ENCODE data around the gene ANGPTL4.
"Not testable (repeated sequence)": the region's sequence is repeated elsewhere in the genome, so short reads cannot be mapped to it uniquely, and the experiment has no call there.

ANGPTL4 gene

DNA sequence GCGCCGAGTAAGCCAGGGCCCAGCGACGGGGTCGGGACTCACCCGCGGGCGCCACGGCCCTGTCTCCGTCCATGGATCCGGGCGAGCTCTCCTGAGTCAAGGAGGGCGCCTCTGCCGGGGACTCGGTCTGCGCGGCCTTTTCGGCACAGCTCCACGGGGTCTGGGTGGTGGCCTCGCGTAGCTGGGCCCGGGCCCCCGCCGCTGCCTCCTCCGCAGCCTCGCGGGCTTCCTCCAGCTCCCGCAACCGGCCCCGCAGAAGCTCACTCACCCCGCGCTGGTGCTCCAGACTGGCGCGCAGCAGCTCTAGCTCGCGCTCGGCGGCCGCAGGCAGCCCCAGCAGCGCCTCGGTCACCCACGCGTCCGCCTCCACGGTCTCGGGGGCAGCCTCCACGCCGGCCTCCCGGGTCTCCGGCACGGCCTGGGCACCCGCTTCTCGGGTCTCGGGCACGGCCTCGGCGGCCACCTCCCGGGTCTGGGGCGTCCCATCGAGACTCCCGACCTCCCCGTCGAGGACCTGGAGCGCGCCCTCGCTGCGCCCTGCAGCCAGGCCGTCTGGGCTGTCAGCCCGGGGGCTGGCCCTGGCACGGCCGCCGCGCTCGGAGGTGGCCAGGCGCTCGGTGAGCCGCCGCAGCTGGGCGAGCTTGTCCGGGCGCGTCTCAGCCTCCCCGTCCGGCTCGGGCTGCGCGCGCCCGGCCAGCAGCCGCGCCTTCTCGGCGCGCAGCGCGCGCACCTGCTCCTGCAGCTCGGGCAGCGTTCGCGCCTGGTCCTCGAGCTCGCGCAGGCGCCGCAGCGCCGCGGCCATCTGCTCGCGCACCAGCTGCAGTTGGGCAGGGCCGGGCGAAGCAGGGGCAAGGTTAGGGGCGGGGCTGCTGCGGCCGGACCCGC lies 29.3 kb upstream of the ANGPTL4 start:
- DNase-seq (ENCODE audit: low spot score), result no peak

GRCh38 chr19:8335343-8336071 lies 28.4 kb upstream of the ANGPTL4 start:
- no peak for DNase-seq (ENCODE audit: low spot score)

- no peak for DNase-seq (ENCODE audit: low spot score)
Observed at GRCh38 chr19:8336072-8336569, 27.8 kb upstream of the ANGPTL4 start.

GRCh38 chr19:8336660-8337059 lies 27.3 kb upstream of the ANGPTL4 start:
- DNase-seq (ENCODE audit: low spot score), result no peak

GRCh38 chr19:8337728-8338127 lies 26.2 kb upstream of the ANGPTL4 start:
- DNase-seq (ENCODE audit: low spot score), result no peak

DNA sequence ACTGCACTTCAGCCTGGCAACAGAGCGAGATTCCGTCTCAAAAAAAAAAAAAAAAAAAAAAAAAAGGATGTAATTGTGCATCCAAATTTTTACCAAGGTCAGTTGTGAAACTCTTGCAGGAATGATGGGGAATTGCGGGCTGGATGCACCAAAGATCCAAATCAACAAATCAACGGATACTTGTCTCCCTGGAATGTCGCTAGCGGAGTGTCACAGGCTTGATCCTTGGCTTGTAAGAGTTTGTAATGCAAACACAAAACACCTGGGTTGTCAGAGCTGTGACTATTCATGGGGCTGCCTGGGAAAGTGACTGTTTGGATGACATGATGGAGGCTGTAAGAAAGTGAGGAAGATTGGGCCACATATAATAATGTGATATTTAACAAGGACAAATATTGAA lies 25.1 kb upstream of the ANGPTL4 start:
- DNase-seq (ENCODE audit: low spot score), result no peak

GRCh38 chr19:8340341-8341096 lies 23.4 kb upstream of the ANGPTL4 start:
- no peak for DNase-seq (ENCODE audit: low spot score)

DNA sequence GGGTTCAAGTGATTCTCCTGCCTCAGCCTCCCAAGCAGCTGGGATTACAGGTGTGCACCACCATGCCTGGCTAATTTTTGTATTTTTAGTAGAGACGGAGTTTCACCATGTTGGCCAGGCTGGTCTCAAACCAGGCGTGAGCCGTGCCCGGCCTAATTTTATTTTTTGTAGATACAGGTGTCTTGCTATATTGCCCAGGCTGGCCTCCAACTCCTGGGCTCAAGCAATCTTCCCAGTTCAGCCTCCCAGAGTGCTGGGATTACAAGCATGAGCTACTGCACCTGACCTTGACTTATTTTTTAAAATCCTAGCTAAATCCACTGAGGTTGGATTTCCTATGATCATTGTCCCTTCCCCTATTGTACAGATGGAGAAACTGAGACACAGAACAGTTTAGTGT lies 22.5 kb upstream of the ANGPTL4 start:
- not testable (repeated sequence) for DNase-seq (ENCODE audit: low spot score)

GRCh38 chr19:8342316-8342683 lies 21.7 kb upstream of the ANGPTL4 start:
- no peak for DNase-seq (ENCODE audit: low spot score)

GRCh38 chr19:8342684-8343482 lies 21.1 kb upstream of the ANGPTL4 start, which contains the start of gene KANK3:
Gene KANK3 (minus strand): TSS chr19:8343262. CDS start chr19:8337828, 5,434 bp downstream.
- peak; percentile 89 for DNase-seq (ENCODE audit: low spot score)

DNA sequence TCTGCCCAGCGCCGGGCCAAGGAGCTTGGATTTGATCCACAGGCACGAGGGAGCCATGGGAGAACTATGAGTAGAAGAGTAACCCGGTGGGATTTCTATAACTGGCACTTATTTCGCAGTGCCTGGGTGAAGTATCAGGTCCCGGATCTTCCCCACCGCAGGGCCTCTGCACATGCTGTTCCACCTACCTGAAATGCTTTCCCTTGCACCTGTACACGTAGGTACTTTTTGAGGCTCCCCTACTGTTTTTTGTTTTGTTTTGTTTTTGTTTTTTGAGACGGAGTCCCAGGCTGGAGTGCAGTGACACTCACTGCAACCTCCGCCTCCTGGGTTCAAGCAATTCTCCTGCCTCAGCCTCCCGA lies 20.5 kb upstream of the ANGPTL4 start:
- no peak for DNase-seq (ENCODE audit: low spot score)

GRCh38 chr19:8349629-8350372 lies 14.2 kb upstream of the ANGPTL4 start:
- DNase-seq (ENCODE audit: low spot score), result not testable (repeated sequence)

DNA sequence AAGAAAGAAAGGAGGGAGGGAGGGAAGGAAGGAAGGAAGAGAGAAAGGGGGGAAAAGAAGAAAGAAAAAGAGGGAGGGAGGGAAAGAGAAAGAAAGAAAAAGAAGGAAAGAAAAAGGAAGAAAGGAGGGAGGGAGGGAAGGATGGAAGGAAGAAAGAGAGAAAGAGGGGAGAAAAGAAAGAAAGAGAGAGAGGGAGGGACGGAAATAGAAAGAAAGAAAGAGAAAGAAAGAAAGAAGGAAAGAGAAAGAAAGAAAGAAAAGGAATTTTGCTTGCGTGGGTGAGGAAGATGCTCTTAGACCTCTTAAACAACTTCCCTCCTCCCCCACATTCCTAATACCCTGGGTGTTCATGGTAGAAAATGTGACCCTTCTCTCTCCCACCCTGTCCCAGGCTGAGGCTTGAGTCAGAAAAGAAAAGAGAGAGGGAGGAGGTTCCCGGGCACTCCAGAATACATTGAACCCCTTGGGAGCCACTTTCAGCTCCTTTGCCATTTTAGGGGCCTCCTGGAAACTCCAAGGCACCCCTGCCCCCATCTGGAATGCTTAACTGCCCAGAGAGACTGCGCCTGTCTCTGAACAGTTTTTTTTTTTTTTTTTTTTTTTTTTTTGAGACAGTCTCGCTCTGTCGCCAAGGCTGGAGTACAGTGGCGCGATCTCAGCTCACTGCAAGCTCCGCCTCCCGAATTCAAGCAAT lies 11.7 kb upstream of the ANGPTL4 start:
- no peak for DNase-seq (ENCODE audit: low spot score)

GRCh38 chr19:8352845-8353244 lies 11.1 kb upstream of the ANGPTL4 start:
- not testable (repeated sequence) for DNase-seq (ENCODE audit: low spot score)

DNA sequence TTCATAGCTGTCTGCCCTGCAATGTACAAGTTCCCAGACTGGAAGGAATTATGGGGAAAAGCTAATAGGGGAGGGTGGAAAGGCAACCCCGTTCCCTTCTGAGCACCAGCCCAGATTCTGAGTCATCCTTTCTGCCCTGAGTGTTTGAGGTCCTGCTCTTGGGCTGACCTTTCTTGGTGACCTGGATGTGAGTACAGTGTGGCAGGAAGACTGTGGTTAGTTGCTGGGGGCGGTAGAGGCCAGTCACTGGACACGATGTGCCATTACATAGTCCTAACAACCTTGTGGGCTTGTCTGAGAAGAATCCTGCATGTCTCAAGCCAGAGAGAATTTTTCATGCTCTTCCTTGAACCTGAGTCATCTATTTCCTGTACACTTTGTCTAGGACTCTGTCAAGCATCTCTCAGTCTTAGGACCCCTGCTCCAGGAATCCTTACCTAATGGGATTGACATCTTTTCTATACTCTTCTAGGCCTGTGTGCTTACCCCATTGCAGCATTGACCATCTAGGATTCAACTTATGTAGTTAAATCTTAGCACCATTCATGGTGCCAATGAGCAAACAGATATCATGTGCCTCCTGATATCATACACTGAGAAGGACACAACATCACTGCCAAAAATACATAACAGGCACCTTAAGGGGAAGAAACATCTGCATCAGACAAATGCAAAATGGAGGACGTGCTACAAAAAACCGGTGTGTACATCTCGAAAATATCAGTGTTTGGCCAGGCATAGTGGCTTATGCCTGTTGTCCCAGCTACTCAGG lies 8.1 kb upstream of the ANGPTL4 start:
- DNase-seq (ENCODE audit: low spot score), result no peak

DNA sequence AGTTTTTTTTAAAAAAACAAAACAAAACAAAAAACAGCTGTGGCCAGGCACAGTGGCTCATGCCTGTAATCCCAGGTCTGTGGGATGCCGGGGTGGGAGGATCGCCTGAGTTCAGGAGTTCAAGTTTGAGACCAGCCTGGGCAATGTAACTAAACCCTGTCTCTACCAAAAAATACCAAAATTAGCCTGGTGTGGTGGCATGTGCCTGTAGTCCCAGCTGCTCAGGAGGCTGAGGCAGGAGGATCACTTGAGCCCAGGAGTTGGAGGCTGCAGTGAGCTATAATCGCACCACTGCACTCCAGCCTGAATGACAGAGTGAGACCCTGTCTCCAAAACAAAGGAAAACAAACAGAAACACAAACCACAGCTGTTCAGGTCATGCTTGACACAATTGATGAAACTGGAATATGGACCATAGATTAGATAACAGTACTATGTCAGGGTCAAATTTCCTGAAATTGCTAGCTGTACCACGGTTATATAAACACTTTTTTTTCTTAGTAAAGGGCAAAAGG lies 6.9 kb upstream of the ANGPTL4 start:
- DNase-seq (ENCODE audit: low spot score), result no peak

DNA sequence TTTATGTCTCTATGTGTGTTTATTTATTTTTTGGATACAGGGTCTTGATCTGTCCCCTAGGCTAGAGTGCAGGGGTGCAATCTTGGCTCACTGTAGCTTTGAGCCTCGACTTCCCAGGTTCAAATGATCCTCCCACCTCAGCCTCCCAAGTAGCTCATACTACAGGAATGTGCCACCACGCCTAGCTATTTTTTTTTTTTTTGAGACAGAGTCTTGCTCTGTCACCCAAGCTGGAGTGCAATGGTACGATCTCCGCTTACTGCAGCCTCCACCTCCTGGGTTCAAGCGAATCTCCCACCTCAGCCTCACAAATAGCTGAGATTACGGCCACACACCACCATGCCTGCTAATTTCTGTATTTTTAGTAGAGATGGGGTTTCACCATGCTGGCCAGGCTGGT lies 5.0 kb upstream of the ANGPTL4 start:
- DNase-seq (ENCODE audit: low spot score), result no peak

DNA sequence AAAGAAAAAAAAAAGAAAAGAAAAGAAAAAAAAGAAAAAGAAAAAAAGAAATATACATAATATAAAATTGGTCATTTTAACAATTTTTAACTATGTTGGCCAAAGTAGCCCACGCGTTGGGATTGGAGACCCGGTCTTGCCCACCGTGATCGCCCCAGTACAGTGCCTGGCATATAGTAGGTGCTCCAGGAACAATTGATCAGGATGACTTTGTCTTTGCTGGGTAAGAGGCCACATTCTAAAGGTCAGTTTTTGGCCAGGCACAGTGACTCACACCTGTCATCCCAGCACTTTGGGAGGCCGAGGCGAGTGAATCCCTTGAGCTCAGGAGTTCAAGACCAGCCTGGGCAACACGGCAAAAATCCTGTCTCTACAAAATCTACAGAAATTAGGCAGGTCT lies 3.8 kb upstream of the ANGPTL4 start:
- no peak for DNase-seq (ENCODE audit: low spot score)
